Measurements from ENCODE around the gene TBC1D1.

DNA sequence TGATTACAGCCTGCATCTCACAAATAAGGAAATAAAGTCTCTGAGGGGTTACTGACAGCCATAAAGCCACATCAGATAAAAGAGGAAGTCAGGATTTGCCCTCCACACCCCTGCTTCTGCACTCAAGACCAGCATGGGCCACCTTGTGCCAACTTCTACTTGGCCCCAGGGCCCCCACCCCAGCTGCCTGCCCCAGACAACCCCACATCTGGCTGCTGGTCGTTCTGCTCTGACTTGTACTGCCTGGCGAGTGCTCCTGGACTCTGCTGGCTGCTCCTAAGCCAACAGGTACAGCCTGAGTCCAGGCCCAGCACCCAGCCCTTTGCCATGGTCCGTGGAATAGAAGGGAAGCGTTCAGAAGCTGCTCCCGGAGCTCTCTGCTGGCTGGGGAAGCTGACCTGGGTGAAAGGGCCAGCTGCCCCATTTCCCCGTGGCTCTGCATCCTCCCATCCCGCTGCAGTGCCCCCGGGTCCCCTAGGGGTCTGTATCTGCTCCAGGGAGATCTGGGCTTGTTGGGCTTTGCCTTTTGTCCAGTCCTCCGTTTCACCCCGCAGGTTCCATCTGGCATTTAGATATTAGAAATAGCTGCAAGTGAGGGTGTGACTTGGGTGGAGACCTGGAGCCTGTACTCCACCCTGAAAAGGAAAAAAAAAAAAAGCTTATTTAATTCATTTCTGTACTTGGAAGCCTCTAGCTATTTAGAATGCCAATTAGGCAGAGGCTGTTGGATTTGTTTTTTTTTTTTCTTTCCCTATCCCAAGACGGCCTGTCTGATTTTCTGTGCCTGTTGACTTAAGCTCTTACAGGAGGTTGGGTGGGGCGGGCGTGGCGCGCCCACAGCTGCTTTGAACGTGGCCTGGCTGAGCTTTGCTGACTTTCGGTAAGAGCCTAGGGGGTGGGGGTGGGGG, 264.1 kb downstream of the TBC1D1 start:
- TF ChIP-seq, protein P1, sequence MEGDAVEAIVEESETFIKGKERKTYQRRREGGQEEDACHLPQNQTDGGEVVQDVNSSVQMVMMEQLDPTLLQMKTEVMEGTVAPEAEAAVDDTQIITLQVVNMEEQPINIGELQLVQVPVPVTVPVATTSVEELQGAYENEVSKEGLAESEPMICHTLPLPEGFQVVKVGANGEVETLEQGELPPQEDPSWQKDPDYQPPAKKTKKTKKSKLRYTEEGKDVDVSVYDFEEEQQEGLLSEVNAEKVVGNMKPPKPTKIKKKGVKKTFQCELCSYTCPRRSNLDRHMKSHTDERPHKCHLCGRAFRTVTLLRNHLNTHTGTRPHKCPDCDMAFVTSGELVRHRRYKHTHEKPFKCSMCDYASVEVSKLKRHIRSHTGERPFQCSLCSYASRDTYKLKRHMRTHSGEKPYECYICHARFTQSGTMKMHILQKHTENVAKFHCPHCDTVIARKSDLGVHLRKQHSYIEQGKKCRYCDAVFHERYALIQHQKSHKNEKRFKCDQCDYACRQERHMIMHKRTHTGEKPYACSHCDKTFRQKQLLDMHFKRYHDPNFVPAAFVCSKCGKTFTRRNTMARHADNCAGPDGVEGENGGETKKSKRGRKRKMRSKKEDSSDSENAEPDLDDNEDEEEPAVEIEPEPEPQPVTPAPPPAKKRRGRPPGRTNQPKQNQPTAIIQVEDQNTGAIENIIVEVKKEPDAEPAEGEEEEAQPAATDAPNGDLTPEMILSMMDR (conservative IDR thresholded peaks at IDR 0.05; ENCODE audit: low read depth, low read length): no peak
- TF ChIP-seq EZH2 (IDR thresholded peaks at IDR 0.05; ENCODE audit: borderline replicate concordance, low read depth, low read length, poor library complexity, severe bottlenecking): no peak
